ENCODE data around the gene FTSJ3.

DNA sequence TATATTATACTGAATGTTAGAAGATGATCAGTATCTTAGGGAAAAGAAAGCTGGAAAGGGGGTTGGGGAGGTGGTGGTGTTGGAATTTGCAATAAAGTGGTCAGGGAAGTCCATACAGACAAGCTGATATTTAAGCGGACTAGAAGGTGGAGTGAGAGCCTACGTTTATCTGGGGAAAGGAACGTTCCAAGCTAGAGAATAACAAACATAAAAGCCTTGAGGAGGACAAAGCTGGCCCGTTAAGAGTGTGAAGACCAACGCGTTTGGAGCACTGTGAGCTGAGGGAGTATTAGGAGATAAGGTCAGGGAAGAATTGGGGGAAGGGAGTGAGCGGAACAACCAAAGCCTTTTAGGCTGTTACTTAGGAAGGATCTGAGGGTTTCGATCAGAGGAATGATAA, 52.0 kb downstream of the FTSJ3 start:
- TF ChIP-seq, protein P1, sequence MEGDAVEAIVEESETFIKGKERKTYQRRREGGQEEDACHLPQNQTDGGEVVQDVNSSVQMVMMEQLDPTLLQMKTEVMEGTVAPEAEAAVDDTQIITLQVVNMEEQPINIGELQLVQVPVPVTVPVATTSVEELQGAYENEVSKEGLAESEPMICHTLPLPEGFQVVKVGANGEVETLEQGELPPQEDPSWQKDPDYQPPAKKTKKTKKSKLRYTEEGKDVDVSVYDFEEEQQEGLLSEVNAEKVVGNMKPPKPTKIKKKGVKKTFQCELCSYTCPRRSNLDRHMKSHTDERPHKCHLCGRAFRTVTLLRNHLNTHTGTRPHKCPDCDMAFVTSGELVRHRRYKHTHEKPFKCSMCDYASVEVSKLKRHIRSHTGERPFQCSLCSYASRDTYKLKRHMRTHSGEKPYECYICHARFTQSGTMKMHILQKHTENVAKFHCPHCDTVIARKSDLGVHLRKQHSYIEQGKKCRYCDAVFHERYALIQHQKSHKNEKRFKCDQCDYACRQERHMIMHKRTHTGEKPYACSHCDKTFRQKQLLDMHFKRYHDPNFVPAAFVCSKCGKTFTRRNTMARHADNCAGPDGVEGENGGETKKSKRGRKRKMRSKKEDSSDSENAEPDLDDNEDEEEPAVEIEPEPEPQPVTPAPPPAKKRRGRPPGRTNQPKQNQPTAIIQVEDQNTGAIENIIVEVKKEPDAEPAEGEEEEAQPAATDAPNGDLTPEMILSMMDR (conservative IDR thresholded peaks at IDR 0.05; ENCODE audit: low read depth, low read length): no peak
- TF ChIP-seq EZH2phosphoT487 (IDR thresholded peaks at IDR 0.05; ENCODE audit: borderline replicate concordance, low read length) (no peak), EZH2 (IDR thresholded peaks at IDR 0.05; ENCODE audit: low read length, unreplicated experiment) (no peak)

All from PC-3 (cell line).